CD4-positive, alpha-beta memory T cell (primary cell): ENCODE measurements around the gene YIF1B. TPM values are rescaled to one million over a fixed set of nuclear protein-coding genes. Genes with fewer than 3 reads are reported as not detected.

Experiments used
- CTCF ChIA-PET: fragments of 350-600 bp; sonication (Branson Sonifier 250); formaldehyde crosslinking; loops from one replicate; lab custom pipeline; 2021; ENCODE audit warnings: inconsistent platforms; ENCODE audit not compliant: partially characterized antibody; lab: Charles Lee
- POLR2A ChIA-PET: fragments of 350-600 bp; sonication (Branson Sonifier 250); formaldehyde crosslinking; loops from one replicate; lab custom pipeline; 2021; ENCODE audit not compliant: partially characterized antibody; lab: Charles Lee
- DNase-seq, 5 donors: peaks; one replicate each; pipeline versions ENCODE4 v3.0.0 to v3.0.0-alpha.2; 2020 to 2022; ENCODE audit warnings: mixed read lengths in 1 of 5
- H3K27ac ChIP-seq: one replicate; pipeline ENCODE4 v1.7.0; 2013; ENCODE audit warnings: low read depth, low read length
- H3K27me3 ChIP-seq: 2 replicates; pipeline ENCODE4 v1.7.0; 2013; ENCODE audit warnings: mild to moderate bottlenecking, low read length, moderate library complexity; ENCODE audit not compliant: insufficient read depth
- H3K36me3 ChIP-seq: 2 replicates; pipeline ENCODE4 v1.7.0; 2013; ENCODE audit warnings: mild to moderate bottlenecking, low read length, moderate library complexity; ENCODE audit not compliant: insufficient read depth
- H3K4me1 ChIP-seq: 2 replicates; pipeline ENCODE4 v1.7.0; 2013; ENCODE audit warnings: mild to moderate bottlenecking, low read length, moderate library complexity; ENCODE audit not compliant: insufficient read depth
- H3K4me3 ChIP-seq, 2 donors: one replicate each; pipeline ENCODE4 v1.7.0; 2013; ENCODE audit warnings: low read length in 2 of 2, mild to moderate bottlenecking in 1 of 2
- H3K9me3 ChIP-seq, 2 donors: one replicate each; pipeline ENCODE4 v1.7.0; 2013; ENCODE audit warnings: low read length in 2 of 2, control low read depth in 1 of 2; ENCODE audit not compliant: control insufficient read depth in 1 of 2
- H3K27ac Mint-ChIP-seq, 7 donors: one replicate each; pipeline ENCODE4 v1.8.0; 2020 to 2021; ENCODE audit warnings: mixed read lengths in 7 of 7, mild to moderate bottlenecking in 6 of 7, inconsistent platforms in 3 of 7, moderate library complexity in 3 of 7
- H3K27me3 Mint-ChIP-seq, 2 donors: one replicate each; pipeline ENCODE4 v1.8.0; 2020 to 2021; ENCODE audit warnings: mixed read lengths in 2 of 2
- H3K36me3 Mint-ChIP-seq, 2 donors: one replicate each; pipeline ENCODE4 v1.8.0; 2020 to 2021; ENCODE audit warnings: mixed read lengths in 2 of 2, inconsistent platforms in 1 of 2, mild to moderate bottlenecking in 1 of 2
- H3K4me1 Mint-ChIP-seq, 4 donors: one replicate each; pipeline ENCODE4 v1.8.0; 2020 to 2021; ENCODE audit warnings: mixed read lengths in 4 of 4, mild to moderate bottlenecking in 1 of 4
- H3K4me3 Mint-ChIP-seq, 8 donors: one replicate each; pipeline ENCODE4 v1.8.0; 2020 to 2021; ENCODE audit warnings: mixed read lengths in 8 of 8, mild to moderate bottlenecking in 7 of 8, moderate library complexity in 6 of 8, inconsistent platforms in 3 of 8
- H3K9me3 Mint-ChIP-seq, 8 donors: one replicate each; pipeline ENCODE4 v1.8.0; 2020 to 2021; ENCODE audit warnings: mixed read lengths in 8 of 8, mild to moderate bottlenecking in 5 of 8, inconsistent platforms in 3 of 8, moderate library complexity in 1 of 8
- intact Hi-C: fragments of 100-400 bp; cut with micrococcal nuclease; formaldehyde crosslinking; loops from one replicate; pipeline ENCODE4 v1.15.1; 2023
- polyA plus RNA-seq, 2 donors: library from polyadenylated mRNA; unstranded; fragments of 300-500 nt; fragmentation: Illumina TruSeq; gene quantifications; one replicate each; pipeline ENCODE4 v1.2.3, GENCODE V29; 2021
- total RNA-seq, 2 experiments: library from RNA; stranded (reverse); gene quantifications; one replicate each; pipeline ENCODE4 v1.2.3, GENCODE V29; 2021

The YIF1B gene
- total and polyA plus RNA-seq, 4 experiments from 2014 or later, result 35.8 to 57.4 (median 41.5) TPM

DNA sequence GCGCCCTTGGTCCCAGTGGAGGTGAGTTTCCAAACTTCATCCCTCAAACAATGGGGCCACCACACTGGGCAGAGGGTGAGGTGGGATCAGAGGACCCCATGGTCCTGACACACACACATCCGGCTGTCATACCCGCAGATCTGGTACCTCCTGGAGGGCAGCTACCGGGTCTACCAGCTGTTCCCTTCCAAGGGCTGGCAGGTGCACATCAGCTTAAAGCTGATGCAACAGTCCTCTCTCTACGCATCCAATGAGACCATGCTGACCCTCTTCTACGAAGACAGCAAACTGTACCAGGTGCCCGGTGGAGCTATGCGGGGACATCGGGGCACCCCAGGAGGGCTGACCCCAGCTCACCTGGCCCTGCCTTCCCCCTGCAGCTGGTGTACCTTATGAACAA lies 44.6 kb upstream of the YIF1B start:
- H3K27me3 ChIP-seq, result no peaks in the 10 kb centered on the region
- intact Hi-C loops, result no loop called here
- Mint-ChIP-seq H3K4me1 (peaks cover 0 to 26% (median 13%) of the 10 kb centered on the region in 4 donors), H3K4me3 (peak overlapping the region in 7 of 8 donors; percentile 37 to 87 (median 85)), H3K27ac (peak overlapping the region in 2 of 7 donors; percentile 52 to 57), H3K27me3 (peaks cover 0 to 4% of the 10 kb centered on the region in 2 donors), H3K36me3 (no peaks in the 10 kb centered on the region), H3K9me3 (no peaks in the 10 kb centered on the region)
- no peaks in the 10 kb centered on the region for H3K9me3 ChIP-seq
- H3K4me3 ChIP-seq, result no peak overlapping the region
- CTCF ChIA-PET, result interaction anchor here (0.6 to 0.8 kb wide), 3 partner anchors 14 to 1087 kb away, joined by 3 read pairs; partner anchors contain the start of gene PSMD8
- H3K36me3 ChIP-seq, result no peaks in the 10 kb centered on the region
- H3K4me1 ChIP-seq, result peaks cover 13% of the 10 kb centered on the region
- DNase-seq, result no peak
- POLR2A ChIA-PET, result interaction anchor here (0.9 to 3.7 kb wide), 5 partner anchors 9 to 42 kb away, joined by 3 to 28 read pairs (median 3); partner anchors contain the start of genes CATSPERG, FAM98C and PSMD8
- H3K27ac ChIP-seq, result no peak overlapping the region

DNA sequence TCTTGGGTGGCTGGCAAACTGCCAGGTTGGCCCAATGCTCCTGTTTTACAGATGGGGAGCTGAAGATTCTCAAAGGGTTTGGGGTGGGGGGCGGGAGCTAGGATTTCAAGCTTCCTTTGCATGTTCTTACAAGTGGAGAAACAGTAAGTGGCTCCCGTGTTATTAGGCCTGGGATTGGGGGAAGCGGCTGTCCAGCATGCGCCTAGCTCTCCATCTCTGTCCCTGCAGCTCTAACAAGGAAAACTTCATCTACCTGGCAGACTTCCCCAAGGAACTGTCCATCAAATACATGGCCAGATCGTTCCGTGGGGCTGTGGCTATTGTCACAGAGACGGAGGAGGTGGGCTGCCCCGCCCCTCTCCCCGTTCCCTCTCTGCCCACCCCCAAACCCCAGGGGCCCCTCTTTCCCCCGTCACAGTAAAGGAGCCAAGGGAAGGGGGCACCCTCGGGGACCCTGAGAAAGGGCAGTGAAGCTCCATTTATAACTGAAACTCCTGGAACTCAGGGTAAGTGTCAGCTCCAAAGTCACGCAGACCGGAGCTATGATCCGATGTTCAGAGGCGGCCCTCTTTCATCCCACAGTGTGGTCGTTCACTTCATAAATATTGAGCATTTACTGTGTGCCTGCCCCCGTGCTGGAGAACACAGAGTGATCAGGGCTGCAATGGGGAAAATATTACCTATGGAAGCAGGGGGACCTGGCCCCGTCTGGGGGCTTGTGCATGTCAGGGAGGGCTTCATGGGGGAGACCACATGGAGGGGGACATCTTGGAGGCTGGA lies 43.7 kb upstream of the YIF1B start:
- Mint-ChIP-seq H3K27ac (peak overlapping the region in 1 of 7 donors; percentile 52), H3K9me3 (no peaks in the 10 kb centered on the region), H3K27me3 (peaks cover 0 to 4% of the 10 kb centered on the region in 2 donors), H3K4me1 (peaks cover 0 to 26% (median 13%) of the 10 kb centered on the region in 4 donors), H3K4me3 (peak overlapping the region in 4 of 8 donors; percentile 4 to 84 (median 60)), H3K36me3 (no peaks in the 10 kb centered on the region)
- Histone ChIP-seq H3K27ac (no peak overlapping the region), H3K36me3 (no peaks in the 10 kb centered on the region), H3K9me3 (no peaks in the 10 kb centered on the region), H3K4me1 (peaks cover 13% of the 10 kb centered on the region), H3K27me3 (no peaks in the 10 kb centered on the region), H3K4me3 (no peak overlapping the region)
- CTCF ChIA-PET, result interaction anchor here (1.3 kb wide), 1 partner anchor 14 kb away, joined by 3 read pairs; the partner anchor contains the start of gene PSMD8
- intact Hi-C loops, result no loop called here
- DNase-seq, result no peak
- POLR2A ChIA-PET, result interaction anchor here (1.6 kb wide), 1 partner anchor 15 kb away, joined by 6 read pairs; the partner anchor contains the start of gene PSMD8

DNA sequence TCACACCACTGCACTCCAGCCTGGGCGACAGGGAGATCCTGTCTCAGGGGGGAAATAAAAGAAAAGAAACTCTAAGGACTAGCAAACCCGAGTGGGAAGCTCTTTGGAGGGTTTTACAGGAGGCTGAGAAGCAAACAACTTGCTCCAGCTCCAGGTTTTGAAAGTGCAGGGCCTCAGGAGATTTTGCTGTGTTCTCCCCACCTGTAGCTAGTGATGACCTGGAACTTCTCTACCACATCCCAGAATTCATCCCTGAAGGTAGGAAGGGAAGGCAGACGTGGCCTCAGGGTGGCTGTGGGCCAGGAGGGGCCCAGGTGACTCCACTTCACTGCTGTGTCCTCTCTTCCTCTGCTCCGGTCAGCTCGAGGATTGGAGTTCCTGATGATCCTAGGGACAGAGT lies 42.3 kb upstream of the YIF1B start:
- Histone ChIP-seq H3K27me3 (no peaks in the 10 kb centered on the region), H3K9me3 (no peaks in the 10 kb centered on the region), H3K27ac (no peak overlapping the region), H3K36me3 (no peaks in the 10 kb centered on the region), H3K4me3 (no peak overlapping the region), H3K4me1 (peaks cover 10% of the 10 kb centered on the region)
- DNase-seq, result no peak
- Mint-ChIP-seq H3K36me3 (no peaks in the 10 kb centered on the region), H3K27me3 (peaks cover 0 to 4% of the 10 kb centered on the region in 2 donors), H3K9me3 (no peaks in the 10 kb centered on the region), H3K4me3 (no peak overlapping the region), H3K27ac (no peak overlapping the region), H3K4me1 (peaks cover 0 to 26% (median 13%) of the 10 kb centered on the region in 4 donors)
- ChIA-PET POLR2A (interaction anchor here (1.1 to 1.6 kb wide), 2 partner anchors 16 kb away, joined by 6 read pairs; partner anchors contain the start of gene PSMD8), CTCF (no interaction called here)
- intact Hi-C loops, result no loop called here

DNA sequence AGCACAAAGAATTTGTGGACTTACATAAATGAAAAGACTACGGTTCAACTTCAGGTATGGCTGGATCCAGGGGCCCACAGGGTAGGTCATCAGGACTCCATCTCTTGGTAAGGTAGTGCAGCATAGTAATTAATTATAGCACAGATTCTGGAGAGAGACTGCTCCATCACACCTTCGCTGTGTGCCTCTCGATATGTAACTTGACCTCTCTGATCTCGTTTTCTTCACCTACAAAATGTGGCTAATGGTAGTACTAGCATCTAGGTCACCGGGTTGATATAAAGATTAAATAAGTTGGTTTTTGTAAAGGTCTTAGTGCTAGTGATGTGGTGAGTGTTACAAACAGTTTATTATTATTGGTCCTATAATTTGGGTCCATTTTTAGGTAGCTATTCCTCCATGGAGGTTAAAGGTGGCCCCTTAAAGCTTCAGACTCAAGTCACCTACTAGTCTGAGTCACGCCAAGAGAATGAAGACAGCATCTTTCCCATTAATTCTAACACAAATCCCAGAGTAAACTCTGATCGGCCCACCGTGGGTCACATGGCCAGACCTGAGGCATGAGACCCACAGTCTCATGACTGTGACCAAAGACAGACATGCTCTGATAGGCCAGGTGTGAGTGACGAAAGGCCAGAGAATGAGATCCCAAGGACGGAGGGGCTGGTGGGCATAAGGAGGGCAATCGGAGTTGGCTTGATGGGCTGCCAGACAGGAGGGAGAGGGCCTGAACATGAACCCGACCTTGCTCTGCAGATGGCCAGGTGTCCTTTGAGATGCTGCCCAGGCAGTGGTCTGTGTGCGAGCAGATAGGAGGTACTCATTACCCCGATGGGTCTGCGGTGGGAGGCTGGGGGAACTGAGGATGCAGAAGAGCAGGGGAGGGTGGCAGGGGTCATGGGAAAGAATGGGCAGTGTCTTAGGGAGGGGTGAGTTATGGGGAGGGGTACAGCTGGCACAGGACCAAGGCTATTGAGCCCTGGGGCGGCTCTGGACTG lies 40.3 kb upstream of the YIF1B start:
- peaks cover 0 to 14% (median 4%) of the 10 kb centered on the region in 4 donors for H3K4me1 Mint-ChIP-seq
- no peaks in the 10 kb centered on the region for H3K4me1 ChIP-seq
- peaks cover 0 to 4% of the 10 kb centered on the region in 2 donors for H3K27me3 Mint-ChIP-seq
- H3K27ac ChIP-seq, result no peak overlapping the region
- no peak overlapping the region for H3K4me3 Mint-ChIP-seq
- no peaks in the 10 kb centered on the region for H3K36me3 ChIP-seq
- CTCF ChIA-PET, result interaction anchor here (1.2 kb wide), 1 partner anchor 113 kb away, joined by 4 read pairs; no protein-coding TSS in a partner anchor
- intact Hi-C loops, result no loop called here
- no peaks in the 10 kb centered on the region for H3K36me3 Mint-ChIP-seq
- POLR2A ChIA-PET, result interaction anchor here (1.5 kb wide), 1 partner anchor 19 kb away, joined by 4 read pairs; no protein-coding TSS in a partner anchor
- DNase-seq, result no peak
- no peaks in the 10 kb centered on the region for H3K9me3 Mint-ChIP-seq
- H3K9me3 ChIP-seq, result no peaks in the 10 kb centered on the region
- no peaks in the 10 kb centered on the region for H3K27me3 ChIP-seq
- no peak overlapping the region for H3K4me3 ChIP-seq
- no peak overlapping the region for H3K27ac Mint-ChIP-seq

DNA sequence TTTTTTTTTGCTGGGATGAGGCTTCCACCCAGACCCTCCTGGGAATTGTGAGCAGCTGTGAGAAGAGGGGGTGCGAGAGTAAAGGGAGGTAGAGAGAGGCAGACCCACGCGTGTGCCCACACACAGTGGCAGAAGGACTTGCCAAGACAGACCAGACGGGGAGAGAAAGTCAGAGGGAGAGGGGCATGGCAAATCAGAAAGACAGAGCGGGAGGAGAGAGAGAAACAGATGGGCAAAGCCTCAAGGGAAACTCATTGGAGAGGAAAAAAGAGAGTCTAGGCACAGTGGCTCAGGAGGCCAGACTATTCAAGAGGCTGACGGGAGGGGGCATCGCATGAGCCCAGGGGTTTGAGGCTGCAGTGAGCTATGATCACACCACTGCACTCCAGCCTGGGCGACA lies 36.9 kb upstream of the YIF1B start:
- no peak for DNase-seq
- Histone ChIP-seq H3K27me3 (no peaks in the 10 kb centered on the region), H3K9me3 (no peaks in the 10 kb centered on the region), H3K27ac (no peak overlapping the region), H3K4me3 (no peak overlapping the region), H3K36me3 (no peaks in the 10 kb centered on the region), H3K4me1 (no peaks in the 10 kb centered on the region)
- Mint-ChIP-seq H3K27me3 (no peaks in the 10 kb centered on the region), H3K4me3 (no peak overlapping the region), H3K4me1 (no peaks in the 10 kb centered on the region), H3K36me3 (no peaks in the 10 kb centered on the region), H3K27ac (peak overlapping the region in 1 of 7 donors; percentile 47), H3K9me3 (no peaks in the 10 kb centered on the region)
- ChIA-PET CTCF (no interaction called here), POLR2A (interaction anchor here (0.6 to 0.7 kb wide), 2 partner anchors 74 to 1232 kb away, joined by 3 read pairs; no protein-coding TSS in a partner anchor)
- intact Hi-C loops, result no loop called here

DNA sequence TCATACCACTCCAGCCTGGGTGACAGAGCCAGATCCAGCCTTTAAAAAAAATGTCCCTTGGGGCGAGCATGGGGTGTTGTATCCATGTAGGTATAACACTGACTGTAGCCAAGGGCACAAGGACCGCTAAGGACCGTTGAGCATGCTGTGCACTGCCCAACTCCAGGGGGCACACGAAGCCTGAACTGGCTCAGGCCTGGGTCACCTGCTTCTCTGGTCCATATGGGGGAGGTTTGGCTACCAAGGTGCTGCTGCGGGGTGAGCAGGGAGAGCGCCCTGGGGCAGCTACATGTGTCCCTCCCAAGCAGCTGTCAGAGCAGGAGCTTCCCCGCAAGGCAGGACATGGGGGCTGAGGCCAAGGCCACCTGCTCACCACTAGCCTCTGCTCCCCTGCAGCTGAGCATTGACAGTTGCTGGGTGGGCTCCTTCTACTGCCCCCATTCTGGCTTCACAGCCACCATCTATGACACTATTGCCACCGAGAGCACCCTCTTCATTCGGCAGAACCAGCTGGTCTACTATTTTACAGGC lies 36.2 kb upstream of the YIF1B start:
- POLR2A ChIA-PET, result no interaction called here

More for the DNA sequence above, 36.2 kb upstream of the YIF1B start:
- Mint-ChIP-seq H3K4me3 (no peak overlapping the region), H3K27ac (no peak overlapping the region), H3K9me3 (no peaks in the 10 kb centered on the region), H3K27me3 (no peaks in the 10 kb centered on the region), H3K36me3 (no peaks in the 10 kb centered on the region), H3K4me1 (no peaks in the 10 kb centered on the region)
- no peak overlapping the region for H3K4me3 ChIP-seq
- no peak overlapping the region for H3K27ac ChIP-seq
- no peaks in the 10 kb centered on the region for H3K27me3 ChIP-seq
- intact Hi-C loops, result no loop called here
- no peaks in the 10 kb centered on the region for H3K36me3 ChIP-seq
- no peak for DNase-seq
- no peaks in the 10 kb centered on the region for H3K4me1 ChIP-seq
- no peaks in the 10 kb centered on the region for H3K9me3 ChIP-seq
- CTCF ChIA-PET, result no interaction called here
